ENCODE data around the gene HIPK4.

The HIPK4 gene

DNA sequence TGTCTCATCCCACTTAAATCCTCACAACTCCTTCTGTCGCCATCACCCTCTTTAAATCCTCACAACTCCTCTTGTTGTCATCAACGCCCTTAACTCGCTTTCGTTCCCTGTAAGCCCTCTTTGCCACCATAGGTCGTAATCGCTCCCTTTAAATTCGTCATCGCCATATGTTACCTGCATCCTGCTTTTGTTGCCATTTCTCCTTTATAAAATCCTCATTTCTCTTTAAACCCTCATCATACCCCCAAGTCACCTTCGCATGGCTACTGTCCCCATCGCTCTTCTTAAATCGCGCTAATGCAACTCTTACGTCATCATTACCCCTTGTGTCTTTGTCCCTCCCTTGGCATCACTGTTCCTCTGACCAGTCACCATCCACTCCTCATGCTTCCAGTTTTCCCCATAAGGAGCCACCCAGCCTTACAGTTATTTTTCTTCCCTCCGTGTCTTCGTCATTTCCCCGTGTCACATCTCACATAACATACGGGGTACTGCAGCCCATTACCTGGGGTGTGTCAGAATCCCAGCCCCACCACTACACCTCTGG lies 40.9 kb downstream of the HIPK4 start:
- H3K4me3 ChIP-seq (ENCODE audit: low read depth, low read length), result peak overlapping the region; percentile 87
- TF ChIP-seq, protein P1, sequence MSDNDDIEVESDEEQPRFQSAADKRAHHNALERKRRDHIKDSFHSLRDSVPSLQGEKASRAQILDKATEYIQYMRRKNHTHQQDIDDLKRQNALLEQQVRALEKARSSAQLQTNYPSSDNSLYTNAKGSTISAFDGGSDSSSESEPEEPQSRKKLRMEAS (IDR thresholded peaks at IDR 0.05; ENCODE audit: low read depth, low read length), result no peak
- TF ChIP-seq POLR2A (IDR thresholded peaks at IDR 0.05; ENCODE audit: extremely low read depth, insufficient read length), result no peak
- TF ChIP-seq MYC (IDR thresholded peaks at IDR 0.05; ENCODE audit: low read depth, low read length), result no peak
- TF ChIP-seq, protein P2, sequence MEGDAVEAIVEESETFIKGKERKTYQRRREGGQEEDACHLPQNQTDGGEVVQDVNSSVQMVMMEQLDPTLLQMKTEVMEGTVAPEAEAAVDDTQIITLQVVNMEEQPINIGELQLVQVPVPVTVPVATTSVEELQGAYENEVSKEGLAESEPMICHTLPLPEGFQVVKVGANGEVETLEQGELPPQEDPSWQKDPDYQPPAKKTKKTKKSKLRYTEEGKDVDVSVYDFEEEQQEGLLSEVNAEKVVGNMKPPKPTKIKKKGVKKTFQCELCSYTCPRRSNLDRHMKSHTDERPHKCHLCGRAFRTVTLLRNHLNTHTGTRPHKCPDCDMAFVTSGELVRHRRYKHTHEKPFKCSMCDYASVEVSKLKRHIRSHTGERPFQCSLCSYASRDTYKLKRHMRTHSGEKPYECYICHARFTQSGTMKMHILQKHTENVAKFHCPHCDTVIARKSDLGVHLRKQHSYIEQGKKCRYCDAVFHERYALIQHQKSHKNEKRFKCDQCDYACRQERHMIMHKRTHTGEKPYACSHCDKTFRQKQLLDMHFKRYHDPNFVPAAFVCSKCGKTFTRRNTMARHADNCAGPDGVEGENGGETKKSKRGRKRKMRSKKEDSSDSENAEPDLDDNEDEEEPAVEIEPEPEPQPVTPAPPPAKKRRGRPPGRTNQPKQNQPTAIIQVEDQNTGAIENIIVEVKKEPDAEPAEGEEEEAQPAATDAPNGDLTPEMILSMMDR (IDR thresholded peaks at IDR 0.05; ENCODE audit: low read depth, low read length), result no peak
- peak; percentile 37 for DNase-seq (ENCODE audit: low read depth)

- H3K4me3 ChIP-seq (ENCODE audit: low read depth, low read length), result peak within 1 kb of the TSS; percentile 92
- TF ChIP-seq MYC (IDR thresholded peaks at IDR 0.05; ENCODE audit: low read depth, low read length), result peak; percentile 41; the same call in 1 of the 2 replicates
- TF ChIP-seq, protein P1 (IDR thresholded peaks at IDR 0.05; ENCODE audit: low read depth, low read length), result peak; percentile 98
- TF ChIP-seq POLR2A (IDR thresholded peaks at IDR 0.05; ENCODE audit: extremely low read depth, insufficient read length), result peak; percentile 48
- TF ChIP-seq, protein P2 (IDR thresholded peaks at IDR 0.05; ENCODE audit: low read depth, low read length), result no peak
- peak; percentile 97 for DNase-seq (ENCODE audit: low read depth)
These were observed 41.7 kb downstream of the HIPK4 start, which contains the start of the genes C19orf47 and PLD3 for GRCh38 chr19:40348125-40348913. Gene C19orf47, minus strand, starts transcription at chr19:40348397. Its CDS starts 6,540 bp downstream, at chr19:40341857. Gene PLD3, plus strand, starts transcription at chr19:40348695. Its CDS starts 17,789 bp downstream, at chr19:40366484.

DNA sequence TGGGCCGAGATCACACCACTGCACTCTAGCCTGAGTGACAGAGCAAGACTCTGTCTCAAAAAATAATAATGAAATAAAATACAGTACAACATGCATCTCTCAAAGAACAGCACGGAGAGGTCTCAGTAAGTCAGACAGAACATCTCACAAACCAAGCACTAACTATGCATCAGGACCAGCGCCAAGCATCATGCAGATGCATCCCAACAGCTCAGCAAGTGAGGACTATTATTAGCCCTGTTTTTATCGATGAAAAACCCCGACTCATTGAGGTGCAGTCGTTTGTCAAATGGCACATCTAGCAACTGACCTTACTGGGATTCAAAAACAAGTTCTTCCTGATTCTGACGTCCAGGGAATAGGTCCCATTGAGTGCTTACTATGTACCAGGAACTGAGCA lies 45.6 kb downstream of the HIPK4 start:
- no peak overlapping the region for H3K4me3 ChIP-seq (ENCODE audit: low read depth, low read length)
- DNase-seq (ENCODE audit: low read depth), result no peak
- TF ChIP-seq, protein P1 (IDR thresholded peaks at IDR 0.05; ENCODE audit: low read depth, low read length), result no peak
- TF ChIP-seq MYC (IDR thresholded peaks at IDR 0.05; ENCODE audit: low read depth, low read length), result no peak
- TF ChIP-seq POLR2A (IDR thresholded peaks at IDR 0.05; ENCODE audit: extremely low read depth, insufficient read length), result no peak
- TF ChIP-seq, protein P2 (IDR thresholded peaks at IDR 0.05; ENCODE audit: low read depth, low read length), result no peak

DNA sequence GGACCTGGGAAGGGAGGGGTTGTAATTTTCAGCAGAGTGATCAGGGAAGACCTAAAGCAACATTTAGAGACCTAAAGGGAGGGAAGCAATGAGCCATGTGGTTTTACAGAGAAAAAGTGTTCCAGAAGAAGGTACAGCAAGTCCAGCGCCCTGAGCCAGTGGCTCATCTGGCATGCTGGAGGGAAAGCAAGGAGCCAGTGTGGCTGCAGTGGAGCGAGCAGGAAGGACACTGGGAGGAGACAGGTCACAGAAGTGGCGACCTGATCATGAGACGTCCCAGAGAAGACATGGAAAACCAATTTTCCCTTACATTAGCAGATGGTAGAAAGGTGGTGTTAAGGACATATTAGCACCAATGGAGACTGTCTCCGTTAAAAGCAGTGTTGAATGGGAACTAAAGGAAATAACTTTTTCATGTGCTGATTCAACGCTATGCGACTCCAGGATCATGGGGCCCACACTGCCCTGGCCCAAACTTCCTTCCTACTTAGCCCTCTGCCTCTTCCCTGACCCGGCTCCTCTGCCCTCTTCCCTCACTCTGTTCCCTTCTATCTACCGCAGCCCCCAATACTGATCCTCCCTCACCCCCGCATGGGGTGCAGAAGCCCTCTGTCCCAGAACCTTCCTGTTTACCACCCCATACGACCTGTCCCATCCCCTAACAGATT lies 47.2 kb downstream of the HIPK4 start:
- no peak for DNase-seq (ENCODE audit: low read depth)

More for the DNA sequence above, 47.2 kb downstream of the HIPK4 start:
- TF ChIP-seq, protein P1 (IDR thresholded peaks at IDR 0.05; ENCODE audit: low read depth, low read length), result no peak
- TF ChIP-seq POLR2A (IDR thresholded peaks at IDR 0.05; ENCODE audit: extremely low read depth, insufficient read length), result no peak
- no peak for TF ChIP-seq MYC (IDR thresholded peaks at IDR 0.05; ENCODE audit: low read depth, low read length)
- TF ChIP-seq, protein P2 (IDR thresholded peaks at IDR 0.05; ENCODE audit: low read depth, low read length), result no peak
- H3K4me3 ChIP-seq (ENCODE audit: low read depth, low read length), result no peak overlapping the region
